PFSK-1 (cell line): ENCODE results near the gene TEPSIN.

Source experiments
- FOXP2 ChIP-seq: optimal IDR thresholded peaks from 2 replicates; pipeline ENCODE3; 2011; ENCODE audit warnings: borderline replicate concordance, control low read depth, inconsistent platforms; ENCODE audit not compliant: insufficient read depth; ENCODE audit errors: extremely low read length, extremely low read depth
- POLR2AphosphoS5 ChIP-seq: IDR thresholded peaks from 2 replicates; pipeline ENCODE4 v1.6.1; 2012; ENCODE audit warnings: low read depth, mild to moderate bottlenecking, control low read depth, low read length, moderate library complexity
- REST ChIP-seq, 2 experiments: IDR thresholded peaks; 2 replicates each; pipeline versions ENCODE4 v1.6.1 to v1.8.0; 2011 to 2012; ENCODE audit warnings: low read depth in 2 of 2, low read length in 2 of 2, control low read depth in 1 of 2, inconsistent platforms in 1 of 2, mild to moderate bottlenecking in 1 of 2, moderate library complexity in 1 of 2; ENCODE audit not compliant: insufficient read depth in 1 of 2
- SIN3A ChIP-seq: IDR thresholded peaks from 2 replicates; pipeline ENCODE4 v1.6.1; 2012; ENCODE audit warnings: mild to moderate bottlenecking, low read length, moderate library complexity, borderline replicate concordance; ENCODE audit not compliant: insufficient read depth
- TAF1 ChIP-seq: IDR thresholded peaks from 2 replicates; pipeline ENCODE4 v1.6.1; 2012; ENCODE audit warnings: low read length, control low read depth, borderline replicate concordance; ENCODE audit not compliant: insufficient read depth

TEPSIN gene

GRCh38 chr17:81251094-81251708, 12.3 kb upstream of the TEPSIN start:
- TF ChIP-seq SIN3A: no peak
- no peak for TF ChIP-seq REST (IDR thresholded peaks at IDR 0.05; ENCODE audit: insufficient read depth in 1 of 2, low read depth in 2 of 2, low read length in 2 of 2)
- TF ChIP-seq TAF1: no peak

GRCh38 chr17:81250286-81251093, 11.6 kb upstream of the TEPSIN start:
- TF ChIP-seq FOXP2 (no peak), TAF1 (no peak), SIN3A (no peak), REST (IDR thresholded peaks at IDR 0.05; ENCODE audit: insufficient read depth in 1 of 2, low read depth in 2 of 2, low read length in 2 of 2) (no peak), POLR2AphosphoS5 (no peak)

DNA sequence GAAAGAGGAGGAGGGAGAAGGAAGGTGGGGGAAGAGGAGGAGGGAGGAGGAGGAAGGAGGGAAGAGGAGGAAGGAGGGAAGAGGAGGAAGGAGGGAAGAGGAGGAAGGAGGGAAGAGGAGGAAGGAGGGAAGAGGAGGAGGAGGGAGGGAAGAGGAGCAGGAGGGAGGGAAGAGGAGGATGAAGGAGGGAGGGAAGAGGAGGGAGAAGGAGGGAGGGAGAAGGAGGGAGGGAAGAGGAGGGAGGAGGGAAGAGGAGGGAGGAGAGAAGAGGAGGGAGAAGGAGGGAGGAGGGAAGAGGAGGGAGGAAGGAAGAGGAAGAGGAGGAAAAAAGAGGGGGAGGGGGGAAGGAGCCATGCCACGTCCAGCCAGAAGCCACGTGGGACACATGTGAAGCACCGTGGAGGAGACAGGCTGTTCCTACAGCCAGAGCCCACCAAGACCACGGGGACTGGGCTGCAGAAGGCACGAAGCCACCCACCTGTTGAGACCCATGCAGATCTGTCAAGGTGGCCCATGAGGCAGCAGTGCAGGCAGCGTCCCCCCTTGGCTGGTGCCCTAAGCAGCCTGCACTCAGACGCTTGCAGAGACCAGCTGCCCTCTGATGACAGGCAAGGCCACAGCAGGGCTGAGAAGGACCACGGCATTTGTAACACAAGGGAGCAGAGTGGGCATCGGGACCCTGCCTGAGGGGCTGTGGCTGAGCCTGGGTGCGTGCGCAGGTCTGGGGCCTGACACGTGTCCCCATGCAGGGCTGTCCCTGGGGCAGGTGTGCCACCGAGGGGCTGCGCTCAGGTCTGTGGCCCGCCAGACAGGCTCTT, 10.6 kb upstream of the TEPSIN start:
- TF ChIP-seq TAF1 (no peak), POLR2AphosphoS5 (no peak), SIN3A (no peak), REST (IDR thresholded peaks at IDR 0.05; ENCODE audit: insufficient read depth in 1 of 2, low read depth in 2 of 2, low read length in 2 of 2) (no peak), FOXP2 (no peak)

- TF ChIP-seq SIN3A (no peak), POLR2AphosphoS5 (no peak), TAF1 (no peak), FOXP2 (no peak), REST (IDR thresholded peaks at IDR 0.05; ENCODE audit: insufficient read depth in 1 of 2, low read depth in 2 of 2, low read length in 2 of 2) (no peak)
Measured at GRCh38 chr17:81248649-81249048, 9.8 kb upstream of the TEPSIN start.
